K562 (cell line): ENCODE results near the gene GEMIN5. TPM values are rescaled to one million over a fixed set of nuclear protein-coding genes. Genes with fewer than 3 reads are reported as not detected.

Experiments
- AFF4 ChIP-seq: sonication (generic); formaldehyde crosslinking; IDR thresholded peaks from 2 replicates; pipeline ENCODE4 v1.8.0; 2023; ENCODE audit warnings: mild to moderate bottlenecking, missing genetic modification reagents
- ARID1B ChIP-seq: fragments of 450-650 bp; IDR thresholded peaks from 2 replicates; pipeline ENCODE4 v1.6.1; 2016; ENCODE audit warnings: antibody characterized with exemption, mild to moderate bottlenecking, inconsistent platforms
- FOXP1 ChIP-seq: sonication (generic); formaldehyde crosslinking; IDR thresholded peaks from 2 replicates; pipeline ENCODE4 v1.8.0; 2022; ENCODE audit warnings: mild to moderate bottlenecking, missing genetic modification reagents
- HNRNPLL ChIP-seq: fragments of 200-400 bp; formaldehyde crosslinking; IDR thresholded peaks from 2 replicates; pipeline ENCODE4 v1.6.1; 2017; ENCODE audit warnings: low read length, low read depth, mild to moderate bottlenecking; ENCODE audit not compliant: poor library complexity, severe bottlenecking
- MED1 ChIP-seq: sonication (generic); formaldehyde crosslinking; IDR thresholded peaks from 2 replicates; pipeline ENCODE4 v1.8.1; 2023; ENCODE audit warnings: missing genetic modification reagents, borderline replicate concordance
- NFRKB ChIP-seq: fragments of 450-650 bp; IDR thresholded peaks from 2 replicates; pipeline ENCODE4 v1.6.1; 2016; ENCODE audit warnings: low read depth
- NR2C2 ChIP-seq, 2 experiments: fragments of 200-800 bp in 1 of 2; sonication (Bioruptor generic) in 1 of 2; sonication (generic) in 1 of 2; formaldehyde crosslinking in 1 of 2; IDR thresholded peaks; 2 replicates each; pipeline versions ENCODE4 v1.6.1 to v1.8.0; 2016 to 2022; ENCODE audit warnings: mild to moderate bottlenecking in 1 of 2, missing compliant biosample characterization in 1 of 2, missing genetic modification characterization in 1 of 2, missing genetic modification reagents in 1 of 2
- PREB ChIP-seq: sonication (generic); formaldehyde crosslinking; IDR thresholded peaks from 2 replicates; pipeline ENCODE4 v1.8.1; 2023; ENCODE audit warnings: mild to moderate bottlenecking, missing genetic modification reagents
- PRMT5 ChIP-seq: sonication (generic); formaldehyde crosslinking; IDR thresholded peaks from 2 replicates; pipeline ENCODE4 v1.5.0; 2020; ENCODE audit warnings: missing genetic modification reagents
- TAF7 ChIP-seq: fragments of 450-650 bp; IDR thresholded peaks from 2 replicates; pipeline ENCODE4 v1.6.1; 2016; ENCODE audit warnings: missing genetic modification characterization, missing compliant biosample characterization
- TARDBP ChIP-seq: fragments of 450-650 bp; IDR thresholded peaks from 2 replicates; pipeline ENCODE4 v1.6.1; 2016
- TRIM28 ChIP-seq: fragments of 450-650 bp; IDR thresholded peaks from 2 replicates; pipeline ENCODE4 v1.6.1; 2017
- YY1 ChIP-seq, 3 experiments: IDR thresholded peaks; 2 replicates each; pipeline ENCODE4 v1.6.1; 2011; ENCODE audit warnings: low read length in 2 of 3, mild to moderate bottlenecking in 2 of 3, moderate library complexity in 2 of 3, borderline replicate concordance in 1 of 3, control low read depth in 1 of 3, low read depth in 1 of 3; ENCODE audit not compliant: insufficient read depth in 3 of 3, insufficient replicate concordance in 2 of 3, control insufficient read depth in 1 of 3, insufficient read length in 1 of 3; ENCODE audit errors: extremely low read depth in 1 of 3
- ZNF197 ChIP-seq: fragments of 200-800 bp; sonication (Bioruptor generic); IDR thresholded peaks from 2 replicates; pipeline ENCODE4 v1.6.1; 2016; ENCODE audit warnings: low read depth, missing genetic modification characterization, missing compliant biosample characterization
- ZNF449 ChIP-seq: fragments of 250-450 bp; sonication (Bioruptor Pico); IDR thresholded peaks from 2 replicates; pipeline ENCODE4 v1.8.0; 2022; ENCODE audit warnings: moderate library complexity, mild to moderate bottlenecking, inconsistent platforms
- polyA plus RNA-seq, 8 experiments: library from polyadenylated mRNA; depleted of rRNA in 4 of 8; stranded (reverse) in 5 of 8; unstranded in 3 of 8; fragments of >200 nt; fragmentation: Nextera tagmentation in 2 of 8; fragmentation: Illumina TruSeq in 1 of 8; extraction: Ambion mirVana in 2 of 8; extraction: Trizol in 1 of 8; gene quantifications; 2 replicates each; pipeline versions ENCODE4 v1.2.1 to v1.2.3, GENCODE V29; 2011 to 2014; ENCODE audit warnings: inconsistent platforms in 1 of 8, missing spikeins in 1 of 8
- total RNA-seq, 7 experiments: library from RNA; depleted of rRNA in 6 of 7; stranded (reverse); fragments of >200 nt in 6 of 7; fragmentation: Illumina TruSeq in 2 of 7; extraction: Trizol in 2 of 7; gene quantifications; 2 replicates each; pipeline versions ENCODE4 v1.2.1 to v1.2.3, GENCODE V29; 2011 to 2021; ENCODE audit warnings: low replicate concordance in 1 of 7

The GEMIN5 gene
- total and polyA plus RNA-seq, 9 of the 15 experiments (the other 6 are each of a cell fraction or from before 2014, with no cell fraction given): 10.3 to 48.2 (median 34.7) TPM

GRCh38 chr5:154858297-154858971, 79.6 kb downstream of the GEMIN5 start, which contains the start of gene CNOT8 (continued):
- peak; percentile 77 for TF ChIP-seq NR2C2 (CRISPR knock-in tag; IDR thresholded peaks at IDR 0.05)
- peak; percentile 99 for TF ChIP-seq NR2C2 (tag; IDR thresholded peaks at IDR 0.05)
- peak; percentile 65 for TF ChIP-seq HNRNPLL
- TF ChIP-seq YY1 (IDR thresholded peaks at IDR 0.05; ENCODE audit: borderline replicate concordance in 1 of 3, control insufficient read depth in 1 of 3, extremely low read depth in 1 of 3, insufficient read depth in 3 of 3, insufficient read length in 1 of 3, insufficient replicate concordance in 2 of 3, low read depth in 1 of 3, low read length in 2 of 3): peak in 2 of 3 experiments; percentile 64 to 76
- TF ChIP-seq AFF4 (CRISPR knock-in tag): peak; percentile 50; the same call in 1 of the 2 replicates
- TF ChIP-seq PREB: no peak
- 0 out of 2 replicates have a peak, but pooled peaks have one; percentile 11 for TF ChIP-seq NFRKB
- peak; percentile 57; the same call in 1 of the 2 replicates for TF ChIP-seq FOXP1 (CRISPR knock-in tag)
- no peak for TF ChIP-seq PRMT5 (CRISPR knock-in tag)
- TF ChIP-seq ARID1B: peak; percentile 44; the same call in 1 of the 2 replicates
- TF ChIP-seq TARDBP: peak; percentile 48; the same call in 1 of the 2 replicates
- TF ChIP-seq ZNF449 (CRISPR knock-in tag): no peak
- TF ChIP-seq TRIM28: no peak
- peak; percentile 76 for TF ChIP-seq TAF7
- 0 out of 2 replicates have a peak, but pooled peaks have one; percentile 66 for TF ChIP-seq ZNF197 (CRISPR knock-in tag)
- no peak for TF ChIP-seq MED1
